ENCODE data around the gene GFOD2. TPM values are rescaled to one million over a fixed set of nuclear protein-coding genes. Genes with fewer than 3 reads are reported as not detected.

GFOD2 gene, protein sequence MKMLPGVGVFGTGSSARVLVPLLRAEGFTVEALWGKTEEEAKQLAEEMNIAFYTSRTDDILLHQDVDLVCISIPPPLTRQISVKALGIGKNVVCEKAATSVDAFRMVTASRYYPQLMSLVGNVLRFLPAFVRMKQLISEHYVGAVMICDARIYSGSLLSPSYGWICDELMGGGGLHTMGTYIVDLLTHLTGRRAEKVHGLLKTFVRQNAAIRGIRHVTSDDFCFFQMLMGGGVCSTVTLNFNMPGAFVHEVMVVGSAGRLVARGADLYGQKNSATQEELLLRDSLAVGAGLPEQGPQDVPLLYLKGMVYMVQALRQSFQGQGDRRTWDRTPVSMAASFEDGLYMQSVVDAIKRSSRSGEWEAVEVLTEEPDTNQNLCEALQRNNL
- total RNA-seq (2016; rRNA removed; fragmentation: Illumina TruSeq; extraction: Trizol) (17.2 and 17.6 TPM in 2 replicates), polyA plus RNA-seq (2011; rRNA removed) (11.1 and 12.8 TPM in 2 replicates), polyA minus RNA-seq (2011; rRNA and poly(A)+ RNA removed; ENCODE audit: low replicate concordance) (26.4 and 27.3 TPM in 2 replicates), Bru-seq, nascent RNA (percentile 56 among the genes with signal in this experiment), BruChase-seq, experiment 1, labeled RNA remaining after a 6-hour chase (percentile 71 among the genes with signal in this experiment), BruChase-seq, experiment 2, labeled RNA remaining after a 2-hour chase (percentile 65 among the genes with signal in this experiment)
- 5.6 and 6.5 TPM in 2 replicates for total RNA-seq (2016; cell fraction: cytosol; rRNA removed; fragmentation: Illumina TruSeq; extraction: Trizol; ENCODE audit: low read depth)
- total RNA-seq (2016; cell fraction: insoluble cytoplasmic fraction; rRNA removed; fragmentation: Illumina TruSeq; extraction: Trizol) = 15.5 and 19.1 TPM in 2 replicates
- 13.6 and 15.8 TPM in 2 replicates for total RNA-seq (2016; cell fraction: membrane; rRNA removed; fragmentation: Illumina TruSeq; extraction: Trizol)
- total RNA-seq (2016; cell fraction: nucleus; rRNA removed; fragmentation: Illumina TruSeq; extraction: Trizol) = 9.0 and 12.8 TPM in 2 replicates
- 11.1 and 12.3 TPM in 2 replicates for polyA plus RNA-seq (2011; cell fraction: cytosol; rRNA removed)
- 8.1 and 9.3 TPM in 2 replicates for polyA plus RNA-seq (2011; cell fraction: nucleus; rRNA removed)
- 7.0 and 7.9 TPM in 2 replicates for polyA plus RNA-seq (2012)
- 2.9 and 5.2 TPM in 2 replicates for polyA plus RNA-seq (2016; cell fraction: cytosol; fragmentation: Illumina TruSeq; extraction: Trizol; ENCODE audit: low read depth)
- polyA plus RNA-seq (2016; cell fraction: insoluble cytoplasmic fraction; fragmentation: Illumina TruSeq; extraction: Trizol; ENCODE audit: low read depth) = 12.7 and 14.1 TPM in 2 replicates
- 8.7 and 9.6 TPM in 2 replicates for polyA plus RNA-seq (2016; cell fraction: membrane; fragmentation: Illumina TruSeq; extraction: Trizol; ENCODE audit: low read depth)
- polyA plus RNA-seq (2016; cell fraction: nucleus; fragmentation: Illumina TruSeq; extraction: Trizol; ENCODE audit: insufficient read depth, low read depth) = 18.9 and 20.0 TPM in 2 replicates
- 6.1 and 9.6 TPM in 2 replicates for polyA minus RNA-seq (2011; cell fraction: cytosol; rRNA and poly(A)+ RNA removed)
- polyA minus RNA-seq (2011; cell fraction: nucleus; rRNA and poly(A)+ RNA removed) = 8.1 and 8.8 TPM in 2 replicates
- long read RNA-seq, experiment 1, transcript GFOD2-201 (3 exons, 2,126 nt) = major isoform, 11 of 12 reads
- long read RNA-seq, experiment 1, partial matches to known transcripts = 1 of 12 reads
- long read RNA-seq, experiment 1, other reads (novel, unspliced or antisense) = 0 of 12 reads
- long read RNA-seq, experiment 2, full-length matches to known transcripts = 30 of 39 reads
- long read RNA-seq, experiment 2, partial matches to known transcripts = 0 of 39 reads
- long read RNA-seq, experiment 2, other reads (novel, unspliced or antisense) = 9 of 39 reads

DNA sequence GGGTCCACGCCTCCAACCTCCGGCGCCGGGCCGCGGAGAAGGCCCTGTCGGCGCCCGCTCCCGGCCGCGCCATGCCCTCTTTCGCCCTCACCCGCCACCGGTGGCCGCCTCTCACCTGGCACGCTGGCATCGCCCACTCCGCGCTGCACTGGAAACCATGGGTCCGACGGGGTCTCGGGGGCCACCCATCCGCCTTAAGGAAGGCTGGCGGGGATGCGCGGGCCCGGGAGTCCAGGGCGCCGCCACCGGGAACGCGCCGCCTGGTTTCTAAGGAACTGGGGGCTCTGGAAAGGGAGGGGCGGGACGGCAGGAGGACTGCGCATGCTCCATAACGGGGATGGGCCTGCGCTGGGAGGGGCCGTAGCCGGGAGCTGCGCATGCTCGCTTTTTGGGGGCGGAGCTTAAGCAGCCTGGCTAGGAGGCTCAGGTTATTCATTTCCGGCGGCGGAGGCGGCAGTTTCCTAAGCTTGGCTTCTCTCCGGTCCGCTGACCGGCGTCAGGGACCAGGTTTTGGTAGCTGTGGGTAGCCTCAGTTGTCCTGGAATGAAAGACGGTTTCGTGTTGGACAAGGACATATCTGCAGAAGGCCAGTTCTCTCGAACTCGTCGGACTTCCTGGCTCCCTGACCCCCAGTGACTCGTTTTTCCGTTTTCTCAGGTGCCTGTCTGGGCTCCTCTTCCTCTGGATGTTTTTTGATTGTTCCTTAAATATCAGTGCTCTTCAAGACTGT lies at the start of gene GFOD2:
GFOD2 (minus strand) TSS at position 269 of the 730 bp plus-strand sequence. CDS start 33,601 bp downstream, outside the sequence.
- FAIRE-seq (peak; percentile 71), ATAC-seq (peak; percentile 83), DNase-seq (ENCODE audit: low spot score) (peak; percentile 91)
- Histone ChIP-seq H3K79me2 (ENCODE audit: insufficient read depth, low read length) (peaks cover 36% of the 10 kb centered on the region), H3K4me2 (ENCODE audit: low read depth, low read length) (peak within 1 kb of the TSS; percentile 96), H3K4me1 (ENCODE audit: insufficient read depth, low read length) (peaks cover 42% of the 10 kb centered on the region), H3K36me3 (replicated peaks in 1 of 2; ENCODE audit: control insufficient read depth in 1 of 2, insufficient read depth in 2 of 2, low read length in 2 of 2) (peaks cover 0 to 4% of the 10 kb centered on the region in 2 experiments; a peak in 1 of 5 replicates), H3K9me3 (ENCODE audit: low read length) (no peaks in the 10 kb centered on the region), H3K4me3 (replicated peaks in 1 of 3; ENCODE audit: insufficient read depth in 1 of 3, low read depth in 2 of 3, low read length in 3 of 3) (peak within 1 kb of the TSS; percentile 93 to 94 (median 94)), H3K27me3 (ENCODE audit: control insufficient read depth in 1 of 2, insufficient read depth in 2 of 2, low read length in 2 of 2) (no peaks in the 10 kb centered on the region; a peak in 1 of 5 replicates), H3K9ac (ENCODE audit: insufficient read depth, low read depth, low read length) (peak within 1 kb of the TSS; percentile 93), H3K27ac (ENCODE audit: extremely low read length, insufficient read depth, low read length) (peak within 1 kb of the TSS; percentile 67), H4K20me1 (ENCODE audit: insufficient read depth, low read length) (no peaks in the 10 kb centered on the region), H2AFZ (ENCODE audit: low read length) (peak within 1 kb of the TSS; percentile 94)
- in situ Hi-C loops (cut with HindIII; ENCODE audit: extremely low pct_ligation_motif_present, low pct_unique_long_range_greater_than_20kb) (no loop called here), intact Hi-C loops (cut with micrococcal nuclease; ENCODE audit: unreplicated experiment) (loop anchor here (5.0 kb wide), 1 partner anchor 88 kb away; the partner anchor contains the start of genes RANBP10 and TSNAXIP1)
- POLR2A ChIA-PET = interaction anchor here (0.6 to 2.5 kb wide), 17 partner anchors 9 to 360 kb away, joined by 3 to 18 read pairs (median 4); partner anchors contain the start of genes RANBP10 and TSNAXIP1
- WGBS (ENCODE audit: low lambda C conversion rate) = under 1% methylated on average over 34 of the region's 59 CpGs
- no TSS peak for BruUV-seq (replicated peaks)
- CTCF ChIA-PET (ENCODE audit: low intra/inter-chr PET ratio, low total read pairs) = no interaction called here
- TF ChIP-seq ZNF546 (CRISPR knock-in tag; conservative IDR thresholded peaks at IDR 0.05) (peak; percentile 90; the same call in 1 of the 2 replicates), ZKSCAN5 (CRISPR knock-in tag; IDR thresholded peaks at IDR 0.05) (no peak), NFIC (IDR thresholded peaks at IDR 0.05; ENCODE audit: low read length) (no peak), ZBTB7A (CRISPR knock-in tag; IDR thresholded peaks at IDR 0.05) (0 out of 2 replicates have a peak, but pooled peaks have one; percentile 25)
- TF ChIP-seq, protein P1, sequence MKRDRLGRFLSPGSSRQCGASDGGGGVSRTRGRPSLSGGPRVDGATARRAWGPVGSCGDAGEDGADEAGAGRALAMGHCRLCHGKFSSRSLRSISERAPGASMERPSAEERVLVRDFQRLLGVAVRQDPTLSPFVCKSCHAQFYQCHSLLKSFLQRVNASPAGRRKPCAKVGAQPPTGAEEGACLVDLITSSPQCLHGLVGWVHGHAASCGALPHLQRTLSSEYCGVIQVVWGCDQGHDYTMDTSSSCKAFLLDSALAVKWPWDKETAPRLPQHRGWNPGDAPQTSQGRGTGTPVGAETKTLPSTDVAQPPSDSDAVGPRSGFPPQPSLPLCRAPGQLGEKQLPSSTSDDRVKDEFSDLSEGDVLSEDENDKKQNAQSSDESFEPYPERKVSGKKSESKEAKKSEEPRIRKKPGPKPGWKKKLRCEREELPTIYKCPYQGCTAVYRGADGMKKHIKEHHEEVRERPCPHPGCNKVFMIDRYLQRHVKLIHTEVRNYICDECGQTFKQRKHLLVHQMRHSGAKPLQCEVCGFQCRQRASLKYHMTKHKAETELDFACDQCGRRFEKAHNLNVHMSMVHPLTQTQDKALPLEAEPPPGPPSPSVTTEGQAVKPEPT (CRISPR knock-in tag; IDR thresholded peaks at IDR 0.05; ENCODE audit: low read depth) = 0 out of 2 replicates have a peak, but pooled peaks have one; percentile 1
- TF ChIP-seq, protein P2, sequence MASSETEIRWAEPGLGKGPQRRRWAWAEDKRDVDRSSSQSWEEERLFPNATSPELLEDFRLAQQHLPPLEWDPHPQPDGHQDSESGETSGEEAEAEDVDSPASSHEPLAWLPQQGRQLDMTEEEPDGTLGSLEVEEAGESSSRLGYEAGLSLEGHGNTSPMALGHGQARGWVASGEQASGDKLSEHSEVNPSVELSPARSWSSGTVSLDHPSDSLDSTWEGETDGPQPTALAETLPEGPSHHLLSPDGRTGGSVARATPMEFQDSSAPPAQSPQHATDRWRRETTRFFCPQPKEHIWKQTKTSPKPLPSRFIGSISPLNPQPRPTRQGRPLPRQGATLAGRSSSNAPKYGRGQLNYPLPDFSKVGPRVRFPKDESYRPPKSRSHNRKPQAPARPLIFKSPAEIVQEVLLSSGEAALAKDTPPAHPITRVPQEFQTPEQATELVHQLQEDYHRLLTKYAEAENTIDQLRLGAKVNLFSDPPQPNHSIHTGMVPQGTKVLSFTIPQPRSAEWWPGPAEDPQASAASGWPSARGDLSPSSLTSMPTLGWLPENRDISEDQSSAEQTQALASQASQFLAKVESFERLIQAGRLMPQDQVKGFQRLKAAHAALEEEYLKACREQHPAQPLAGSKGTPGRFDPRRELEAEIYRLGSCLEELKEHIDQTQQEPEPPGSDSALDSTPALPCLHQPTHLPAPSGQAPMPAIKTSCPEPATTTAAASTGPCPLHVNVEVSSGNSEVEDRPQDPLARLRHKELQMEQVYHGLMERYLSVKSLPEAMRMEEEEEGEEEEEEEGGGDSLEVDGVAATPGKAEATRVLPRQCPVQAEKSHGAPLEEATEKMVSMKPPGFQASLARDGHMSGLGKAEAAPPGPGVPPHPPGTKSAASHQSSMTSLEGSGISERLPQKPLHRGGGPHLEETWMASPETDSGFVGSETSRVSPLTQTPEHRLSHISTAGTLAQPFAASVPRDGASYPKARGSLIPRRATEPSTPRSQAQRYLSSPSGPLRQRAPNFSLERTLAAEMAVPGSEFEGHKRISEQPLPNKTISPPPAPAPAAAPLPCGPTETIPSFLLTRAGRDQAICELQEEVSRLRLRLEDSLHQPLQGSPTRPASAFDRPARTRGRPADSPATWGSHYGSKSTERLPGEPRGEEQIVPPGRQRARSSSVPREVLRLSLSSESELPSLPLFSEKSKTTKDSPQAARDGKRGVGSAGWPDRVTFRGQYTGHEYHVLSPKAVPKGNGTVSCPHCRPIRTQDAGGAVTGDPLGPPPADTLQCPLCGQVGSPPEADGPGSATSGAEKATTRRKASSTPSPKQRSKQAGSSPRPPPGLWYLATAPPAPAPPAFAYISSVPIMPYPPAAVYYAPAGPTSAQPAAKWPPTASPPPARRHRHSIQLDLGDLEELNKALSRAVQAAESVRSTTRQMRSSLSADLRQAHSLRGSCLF (CRISPR knock-in tag; IDR thresholded peaks at IDR 0.05; ENCODE audit: borderline replicate concordance) = no peak
